GM21381 (cell line): Measurements from ENCODE around the gene LYRM4.

Experiments used
- ATAC-seq: cut with Tn5 transposase; IDR thresholded peaks from one replicate; pipeline ENCODE4 v1.9.1; 2021; ENCODE audit warnings: mild to moderate bottlenecking, moderate library complexity; ENCODE audit not compliant: unreplicated experiment

LYRM4 gene

DNA sequence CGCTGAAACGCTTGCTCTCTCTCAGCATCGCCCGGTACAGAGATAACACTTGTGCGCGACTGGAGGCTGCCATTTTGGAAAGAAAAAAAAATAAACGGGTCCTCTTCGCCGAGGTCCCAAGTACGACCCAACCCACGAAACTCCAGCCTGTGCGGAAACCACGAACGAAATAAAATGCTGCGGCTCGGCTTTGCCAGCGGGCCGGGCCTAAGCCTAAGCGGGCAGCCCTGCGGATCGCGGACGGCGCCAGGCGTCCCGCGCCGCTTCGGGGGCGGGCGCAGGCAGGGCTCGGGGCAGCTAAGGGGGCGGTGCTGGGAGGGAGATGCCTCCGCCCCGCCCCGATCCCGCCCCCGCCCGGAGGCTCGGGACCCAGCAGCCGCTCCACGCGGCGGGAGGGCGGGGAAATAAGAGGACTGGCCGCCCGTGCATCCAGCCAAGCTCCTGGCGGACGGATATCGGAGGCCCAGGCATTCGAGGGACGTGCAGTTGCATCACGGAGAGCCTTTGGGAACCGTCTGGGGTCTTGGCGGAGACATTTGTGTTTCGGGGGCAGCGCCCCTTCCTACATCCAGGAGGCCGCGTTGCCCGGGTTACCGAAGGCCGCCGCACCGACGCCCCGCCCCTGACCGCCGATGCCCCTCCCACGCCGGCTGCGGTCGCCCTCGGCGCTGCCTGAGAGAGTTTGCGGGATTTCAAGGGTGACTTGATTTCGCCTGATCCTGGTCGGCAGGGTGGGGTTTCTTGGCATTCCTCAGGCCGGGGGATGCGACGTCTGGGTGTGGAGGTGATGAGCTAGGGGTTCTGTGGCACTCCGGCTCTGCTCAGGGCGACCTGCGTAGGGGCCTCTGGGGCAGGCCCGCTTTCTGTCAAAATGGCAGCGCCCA lies at the start of gene LYRM4, which contains the start of gene FARS2:
Gene LYRM4, minus strand, starts transcription at position 290 of the 884 bp plus-strand sequence. Its CDS starts 217 bp downstream, at position 73.
Gene FARS2, plus strand, starts transcription at position 853 of the 884 bp plus-strand sequence.
- ATAC-seq: peak; percentile 75

DNA sequence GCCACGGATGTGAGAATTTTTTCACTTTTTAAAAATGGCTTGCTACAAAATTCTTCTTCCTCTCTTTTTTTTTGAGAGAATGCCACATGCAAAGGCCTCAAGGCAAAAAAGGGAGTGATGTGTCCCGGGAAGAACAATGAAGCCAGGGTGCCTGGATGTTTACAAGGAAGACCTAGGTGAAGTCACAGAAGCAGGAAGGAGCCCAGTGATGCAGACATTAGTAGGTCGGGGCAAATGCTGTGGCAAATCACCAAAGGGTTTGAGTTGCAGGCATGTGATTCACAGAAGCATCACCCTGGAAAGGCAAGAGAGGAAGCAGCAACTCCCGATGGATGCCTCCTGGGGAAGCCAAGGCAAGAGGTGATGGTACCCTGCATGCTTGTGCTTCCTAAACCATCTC lies 47.3 kb upstream of the LYRM4 start:
- ATAC-seq: no peak

DNA sequence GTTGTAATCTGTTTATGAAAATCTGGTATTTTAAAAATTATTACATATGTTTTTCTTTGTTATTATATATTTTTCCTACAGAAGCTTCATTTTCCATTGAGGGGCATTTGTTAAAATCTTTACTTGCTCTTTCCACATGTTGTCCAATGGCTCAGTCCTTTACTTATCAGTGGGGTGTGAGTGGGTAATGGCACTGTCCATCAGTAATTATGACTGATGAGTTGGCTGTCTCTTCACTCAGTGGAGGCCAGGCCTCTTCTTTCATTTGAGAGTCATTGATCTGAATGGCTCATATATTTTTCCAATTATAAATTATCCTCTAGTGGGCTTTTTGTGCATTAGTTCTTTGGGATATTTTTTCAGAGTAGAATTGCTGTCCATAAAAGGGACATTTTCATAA lies 46.3 kb upstream of the LYRM4 start:
- no peak for ATAC-seq

DNA sequence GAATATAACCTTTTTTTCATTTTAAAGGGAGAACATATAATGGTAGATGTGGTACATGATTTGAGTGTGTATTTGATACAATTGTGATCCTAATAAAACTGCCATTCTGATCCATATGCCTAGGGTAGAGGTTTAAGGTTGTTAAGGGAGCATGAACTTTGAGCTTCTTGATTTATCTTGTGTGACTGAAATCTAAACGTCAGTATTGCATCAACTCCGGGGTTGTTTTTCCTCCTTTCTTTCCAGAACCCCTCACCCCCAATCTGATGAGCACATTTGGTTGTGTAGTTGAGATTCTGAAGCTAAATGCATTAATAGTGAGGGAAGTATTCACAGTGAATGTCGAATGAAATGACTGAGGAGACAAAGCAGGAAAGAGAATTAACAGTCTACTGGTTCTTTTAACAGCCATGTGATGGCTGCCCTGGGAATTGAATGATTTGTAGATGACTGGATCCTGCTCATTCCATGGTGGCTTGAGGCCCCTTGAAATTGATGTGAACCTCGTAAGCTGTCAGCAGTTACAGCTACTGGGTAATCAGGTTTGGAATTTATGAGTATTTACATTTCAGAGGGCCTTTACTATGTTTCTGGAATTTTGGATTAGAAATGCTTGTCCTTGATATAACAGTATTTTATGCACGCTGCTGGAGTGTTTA lies 45.3 kb upstream of the LYRM4 start:
- no peak for ATAC-seq

- no peak for ATAC-seq
Measured at GRCh38 chr6:5303682-5304081, 42.9 kb upstream of the LYRM4 start.

DNA sequence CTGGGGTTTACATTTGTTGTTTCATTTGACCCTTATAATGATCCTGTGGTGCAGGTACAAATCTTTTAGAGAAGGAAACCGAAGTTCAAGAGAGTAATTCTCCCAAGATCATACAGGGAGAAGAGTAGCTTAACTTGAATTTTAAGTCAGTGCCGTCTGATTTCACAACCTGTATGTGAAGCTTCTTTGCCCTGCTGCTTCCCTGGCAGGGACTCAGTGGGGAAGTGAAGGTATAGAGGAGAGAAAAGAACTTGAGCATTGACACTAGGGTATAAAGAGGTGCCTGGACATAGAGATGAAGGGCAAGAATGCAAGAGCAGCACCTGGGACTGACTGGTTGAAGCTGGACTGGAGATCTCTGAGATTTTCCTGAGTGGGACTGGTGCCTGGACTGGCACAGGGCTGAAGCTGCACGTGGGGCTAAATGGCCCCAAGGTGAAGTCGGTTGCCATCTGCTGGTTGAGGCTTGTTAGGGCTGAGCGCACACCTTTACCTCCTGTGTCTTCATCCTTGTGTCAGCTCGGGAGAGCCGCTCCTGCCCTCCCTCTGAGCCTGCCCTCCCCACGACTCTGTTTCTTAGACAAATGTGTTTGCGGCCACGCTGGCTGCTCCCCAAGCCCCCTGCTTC lies 42.4 kb upstream of the LYRM4 start:
- ATAC-seq: peak; percentile 56

GRCh38 chr6:5302220-5302946 lies 41.6 kb upstream of the LYRM4 start:
- peak; percentile 89 for ATAC-seq

- ATAC-seq: no peak
Measured at GRCh38 chr6:5300206-5300764, 39.5 kb upstream of the LYRM4 start.

DNA sequence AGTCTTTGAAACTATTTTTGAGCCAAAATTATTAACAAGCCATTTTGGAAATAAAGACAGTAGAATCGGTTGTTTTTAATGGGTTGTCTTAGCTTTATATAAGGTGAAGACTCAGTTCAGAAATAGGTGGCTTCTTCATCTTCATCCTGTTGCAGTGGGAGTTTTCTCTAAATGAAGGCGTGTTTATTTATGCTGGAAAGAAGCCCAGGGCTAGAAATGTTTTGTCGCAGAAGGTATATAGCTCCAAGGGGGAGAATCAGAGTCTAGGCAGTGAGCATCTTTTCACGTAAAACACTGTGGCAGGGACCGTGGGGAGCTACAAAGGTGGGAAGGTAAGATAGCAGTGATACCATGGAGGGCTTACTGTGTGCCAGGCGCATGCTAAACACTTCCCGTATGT lies 34.9 kb upstream of the LYRM4 start:
- ATAC-seq: no peak

DNA sequence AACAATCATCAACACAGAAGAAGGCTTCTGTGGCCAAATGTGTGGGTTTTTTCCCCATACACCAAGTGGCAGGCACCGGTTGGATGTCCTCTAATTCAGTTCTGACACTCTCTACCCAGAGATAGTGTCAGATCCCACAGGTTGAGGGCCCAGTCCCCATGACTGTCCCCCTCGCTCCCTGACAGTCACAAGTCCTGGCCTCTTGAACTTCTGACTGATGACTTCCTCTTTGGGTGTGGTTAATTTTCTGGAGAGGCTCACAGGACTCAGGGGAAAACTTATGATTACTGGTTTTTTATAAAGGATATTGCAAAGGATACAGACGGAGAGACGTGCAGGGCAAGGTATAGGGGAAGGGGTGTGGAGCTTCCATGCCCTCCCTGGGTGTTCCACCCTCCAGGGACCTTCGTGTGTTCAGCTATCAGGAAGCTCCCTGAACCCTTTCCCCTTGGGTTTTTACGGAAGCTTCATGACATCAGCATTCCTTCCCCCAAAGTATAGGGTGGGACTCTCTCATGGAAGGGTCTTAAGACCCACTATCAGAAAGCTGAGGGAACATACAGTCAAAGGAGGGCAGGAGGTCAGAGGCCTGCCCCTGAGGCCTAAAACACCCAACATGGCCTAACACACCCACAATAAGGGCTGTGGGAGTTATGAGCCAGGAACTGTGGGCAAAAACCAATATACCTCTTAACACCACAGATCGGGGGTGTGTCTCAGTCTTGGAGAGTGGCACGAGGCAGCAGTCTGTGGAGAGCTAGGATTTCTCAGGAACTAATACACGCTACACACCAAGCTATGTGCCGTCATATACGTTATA lies 33.9 kb upstream of the LYRM4 start:
- ATAC-seq: no peak

DNA sequence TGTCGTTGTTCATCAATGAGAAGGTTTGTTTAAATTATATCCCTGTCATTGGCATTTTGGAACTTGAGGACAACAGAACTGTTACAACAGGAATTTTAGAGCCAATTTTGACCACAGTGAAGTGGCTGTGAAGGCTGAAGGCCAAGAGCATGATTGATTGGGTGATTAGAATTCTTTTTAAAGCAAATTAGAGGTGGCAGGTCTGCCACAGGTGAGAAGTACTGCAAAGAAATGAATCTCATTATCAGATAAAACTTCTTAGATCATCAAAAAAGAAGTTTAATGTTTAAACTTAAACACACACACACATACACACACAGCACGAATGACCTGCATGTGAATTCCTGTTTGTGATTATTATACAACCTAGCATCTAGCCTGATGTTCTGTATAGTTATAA lies 32.9 kb upstream of the LYRM4 start:
- no peak for ATAC-seq

GRCh38 chr6:5292154-5292553 lies 31.4 kb upstream of the LYRM4 start:
- no peak for ATAC-seq

DNA sequence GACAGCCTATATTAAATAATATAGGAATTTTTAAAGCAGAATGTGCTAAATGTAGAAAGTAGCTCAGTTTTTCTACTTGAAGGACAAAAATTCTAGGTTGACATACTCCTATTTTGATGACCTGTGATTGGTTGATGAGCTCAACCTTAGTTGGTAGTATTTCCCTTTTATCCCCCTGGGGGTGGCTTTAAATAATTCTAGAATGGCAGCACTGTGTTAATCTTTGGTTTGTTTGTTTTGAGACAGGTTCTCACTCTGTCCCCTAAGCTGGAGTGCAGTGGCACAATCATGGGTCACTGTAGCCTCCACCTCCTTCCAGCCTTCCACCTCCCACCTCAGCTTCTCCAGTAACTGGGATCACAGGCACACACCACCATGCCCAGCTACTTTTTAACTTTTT lies 29.8 kb upstream of the LYRM4 start:
- ATAC-seq: no peak

DNA sequence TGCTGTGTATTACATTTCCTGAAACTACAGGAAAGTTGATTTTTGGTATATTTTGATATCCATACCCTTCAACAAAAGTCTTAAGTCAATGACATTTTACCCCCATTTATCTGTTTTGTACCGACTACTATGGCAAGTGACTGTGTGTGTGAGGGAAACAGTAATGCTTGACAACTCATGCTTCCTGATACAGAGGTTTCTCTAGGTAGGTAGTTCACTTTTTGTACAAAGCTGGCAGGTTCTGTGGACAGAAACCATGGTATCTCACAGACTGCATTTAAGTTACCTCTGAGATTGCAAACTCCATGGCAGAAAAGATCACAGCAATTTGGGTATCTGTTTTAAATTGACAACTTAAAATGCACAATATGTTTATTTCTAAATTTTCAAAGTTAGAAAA lies 29.3 kb upstream of the LYRM4 start:
- no peak for ATAC-seq

DNA sequence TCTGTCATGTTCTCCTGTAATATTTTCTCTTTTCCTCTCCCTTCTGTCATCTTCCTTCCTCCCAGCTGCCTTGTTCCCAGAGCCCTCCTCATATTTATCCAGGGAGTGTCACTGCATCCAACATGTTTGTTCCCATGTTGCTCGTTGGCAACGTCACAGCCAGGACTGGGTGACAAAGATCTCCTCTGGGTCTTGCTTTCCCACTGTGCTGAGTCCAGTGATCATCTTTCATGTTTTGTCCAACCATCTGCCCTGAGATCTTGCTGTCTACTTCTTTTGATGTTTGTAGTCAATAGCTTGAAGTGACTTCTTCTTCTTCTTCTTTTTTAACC lies 27.2 kb upstream of the LYRM4 start:
- no peak for ATAC-seq

DNA sequence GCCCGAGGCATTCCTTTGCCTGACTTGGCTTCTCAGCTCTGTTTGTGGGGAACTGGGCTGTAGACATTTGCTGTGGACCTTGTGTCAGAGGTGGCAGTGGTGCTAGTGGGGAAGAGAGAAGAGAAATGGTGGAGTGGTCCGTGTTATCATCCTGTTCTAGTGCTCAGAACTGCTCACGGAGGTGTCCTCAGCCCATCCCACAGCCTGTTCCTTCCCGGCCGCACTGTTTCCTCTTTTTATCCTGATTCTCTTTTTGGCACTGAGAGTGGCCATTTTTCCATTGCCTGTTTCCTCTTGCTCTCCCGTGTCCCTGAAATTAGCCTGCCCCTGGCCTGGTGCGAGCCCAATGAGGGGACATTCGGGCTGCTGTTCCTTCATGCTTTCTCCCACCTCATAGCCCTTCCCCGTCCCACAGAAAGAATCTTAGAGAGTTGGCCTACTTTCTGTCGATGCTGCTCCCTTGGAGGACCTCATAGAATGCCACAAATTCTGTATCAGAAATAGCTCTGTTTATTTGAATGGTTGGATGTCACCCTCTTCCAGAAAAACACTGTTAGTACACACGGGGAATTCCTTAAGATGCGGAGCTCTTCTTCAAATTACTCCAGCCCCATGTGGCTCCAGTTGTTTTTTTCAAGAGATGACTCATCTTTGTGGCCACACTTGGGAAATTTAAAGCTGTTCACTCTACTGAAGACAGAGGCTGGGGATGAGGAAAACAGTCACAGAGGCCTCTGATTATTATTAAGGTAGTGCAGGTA lies 26.6 kb upstream of the LYRM4 start:
- ATAC-seq: no peak

DNA sequence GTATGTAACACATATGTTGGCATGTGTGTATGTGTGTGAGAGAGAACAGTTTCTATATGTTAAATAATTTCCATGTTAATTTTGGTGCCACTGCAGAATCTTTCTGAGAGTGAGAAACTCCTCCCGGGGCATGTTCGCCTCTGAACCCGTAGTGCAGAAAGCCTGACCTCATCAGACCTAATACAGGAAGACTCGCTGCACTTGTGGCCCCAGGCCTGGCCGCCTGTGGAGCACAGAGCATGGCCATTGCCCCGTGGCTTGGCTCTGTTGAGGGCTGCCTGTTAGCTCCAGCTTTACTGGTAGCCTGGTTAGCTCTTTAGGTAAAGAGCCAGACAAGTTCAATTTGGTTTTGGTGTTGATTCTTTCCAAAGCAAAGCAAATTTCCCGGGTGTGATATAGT lies 26.0 kb upstream of the LYRM4 start:
- no peak for ATAC-seq

DNA sequence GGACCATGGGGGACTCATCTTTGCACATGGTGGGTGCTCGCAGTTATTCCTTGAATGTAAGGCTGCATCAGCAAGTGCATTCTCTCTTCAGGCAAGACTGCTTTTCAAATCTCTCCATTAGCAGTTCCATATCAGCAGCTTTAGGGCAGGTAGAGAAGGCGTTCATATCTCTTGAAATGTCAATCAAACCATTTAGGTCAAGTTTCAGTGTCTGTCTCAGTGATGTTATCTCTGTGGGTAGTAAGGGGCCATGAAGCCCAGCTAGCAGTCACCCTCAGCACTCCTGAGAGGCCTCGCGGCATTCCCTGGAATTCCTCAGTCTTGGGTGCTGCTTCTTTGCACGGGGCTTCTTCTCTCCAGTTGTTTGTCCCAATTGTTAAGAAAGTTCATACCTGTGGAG lies 24.8 kb upstream of the LYRM4 start:
- no peak for ATAC-seq

- ATAC-seq: no peak
Measured at GRCh38 chr6:5285081-5285480, 24.3 kb upstream of the LYRM4 start.
